ENCODE results near the gene ELAVL3.

ELAVL3 gene

GRCh38 chr19:11405846-11406643, 74.8 kb downstream of the ELAVL3 start:
- peak; percentile 14 for DNase-seq

GRCh38 chr19:11404588-11405222, 76.1 kb downstream of the ELAVL3 start:
- DNase-seq, result no peak

- no peak for DNase-seq
Observed at GRCh38 chr19:11401808-11402543, 78.9 kb downstream of the ELAVL3 start.
